Psoas muscle (tissue), 8 donors: ENCODE results near the gene AQP12A. TPM values are rescaled to one million over a fixed set of nuclear protein-coding genes. Genes with fewer than 3 reads are reported as not detected.

Source experiments
- ATAC-seq, 4 donors: fragments of 200-7000 bp; cut with Tn5 transposase; one replicate each; pipeline ENCODE4 v1.9.1; 2020; ENCODE audit warnings: moderate library complexity in 3 of 4, mild to moderate bottlenecking in 2 of 4
- DNase-seq, 2 donors: peaks; one replicate each; pipeline ENCODE4 v3.0.0-alpha.2; 2020
- H3K27ac ChIP-seq: fragments of 200-600 bp; one replicate; pipeline ENCODE4 v1.8.0; 2022
- H3K27me3 ChIP-seq, 3 donors: fragments of 200-600 bp in 1 of 3; one replicate each; pipeline versions ENCODE4 v1.6.1 to v1.8.0; 2013 to 2022; ENCODE audit warnings: low read length in 2 of 3, mild to moderate bottlenecking in 2 of 3, moderate library complexity in 1 of 3; ENCODE audit not compliant: insufficient read depth in 3 of 3
- H3K36me3 ChIP-seq, 2 donors: fragments of 200-600 bp in 1 of 2; one replicate each; pipeline versions ENCODE4 v1.6.1 to v1.8.0; 2013 to 2022; ENCODE audit warnings: low read depth in 1 of 2, mild to moderate bottlenecking in 1 of 2, moderate library complexity in 1 of 2; ENCODE audit not compliant: insufficient read depth in 1 of 2
- H3K4me1 ChIP-seq: fragments of 200-600 bp; one replicate; pipeline ENCODE4 v1.8.0; 2022
- H3K4me3 ChIP-seq: fragments of 200-600 bp; one replicate; pipeline ENCODE4 v1.8.0; 2022; ENCODE audit warnings: mild to moderate bottlenecking
- H3K9me3 ChIP-seq: fragments of 200-600 bp; one replicate; pipeline ENCODE4 v1.8.0; 2022
- WGBS, 3 donors: extraction: QIAGEN DNeasy Blood & Tissue Kit; methylation state at CpG; one replicate each; pipeline versions ENCODE4 v1.1.6 to v1.1.7; 2013; 5-methylcytosine and 5-hydroxymethylcytosine counted together
- intact Hi-C, 2 donors: fragments of 100-400 bp; cut with DNase I; formaldehyde crosslinking; loops; one replicate each; pipeline versions ENCODE4 v1.11.0 to v1.14.2; 2022
- polyA plus RNA-seq, 3 donors: library from polyadenylated mRNA; stranded (reverse); fragments of 200-250 nt; gene quantifications; one replicate each; pipeline ENCODE4 v1.2.3, GENCODE V29; 2013
- total RNA-seq, 4 donors: library from RNA; stranded (reverse); fragmentation: NEBNext Ultra II Directional in 2 of 4; extraction: Animal tissue kit (Norgen Biotek cat#: 25700) in 2 of 4; gene quantifications; one replicate each; pipeline versions ENCODE4 v1.2.1 to v1.2.4, GENCODE V29; 2021 to 2023
- TF ChIP-seq, protein P1 (sequence below): fragments of 200-600 bp; IDR thresholded peaks from one replicate; pipeline ENCODE4 v1.8.0; 2022; ENCODE audit warnings: antibody characterized with exemption
- donor health status: healthy with polysubstance abuse.
- donor health status: DM: no; HTN: no; CAD: no; lungs with moderate emphysema.
- donor health status: Bipolar disorder and iron deficiency.
- donor health status: healthy.
- donor health status: DM: yes; HTN: yes; CAD: no.
- donor health status: DM: no; HTN: no; CAD: no.
- donor health status: DM: no; HTN: no; CAD: no.
- donor health status: DM: yes; HTN: yes; CAD: no.

Gene AQP12A
- total and polyA plus RNA-seq, 7 donors: not detected

DNA sequence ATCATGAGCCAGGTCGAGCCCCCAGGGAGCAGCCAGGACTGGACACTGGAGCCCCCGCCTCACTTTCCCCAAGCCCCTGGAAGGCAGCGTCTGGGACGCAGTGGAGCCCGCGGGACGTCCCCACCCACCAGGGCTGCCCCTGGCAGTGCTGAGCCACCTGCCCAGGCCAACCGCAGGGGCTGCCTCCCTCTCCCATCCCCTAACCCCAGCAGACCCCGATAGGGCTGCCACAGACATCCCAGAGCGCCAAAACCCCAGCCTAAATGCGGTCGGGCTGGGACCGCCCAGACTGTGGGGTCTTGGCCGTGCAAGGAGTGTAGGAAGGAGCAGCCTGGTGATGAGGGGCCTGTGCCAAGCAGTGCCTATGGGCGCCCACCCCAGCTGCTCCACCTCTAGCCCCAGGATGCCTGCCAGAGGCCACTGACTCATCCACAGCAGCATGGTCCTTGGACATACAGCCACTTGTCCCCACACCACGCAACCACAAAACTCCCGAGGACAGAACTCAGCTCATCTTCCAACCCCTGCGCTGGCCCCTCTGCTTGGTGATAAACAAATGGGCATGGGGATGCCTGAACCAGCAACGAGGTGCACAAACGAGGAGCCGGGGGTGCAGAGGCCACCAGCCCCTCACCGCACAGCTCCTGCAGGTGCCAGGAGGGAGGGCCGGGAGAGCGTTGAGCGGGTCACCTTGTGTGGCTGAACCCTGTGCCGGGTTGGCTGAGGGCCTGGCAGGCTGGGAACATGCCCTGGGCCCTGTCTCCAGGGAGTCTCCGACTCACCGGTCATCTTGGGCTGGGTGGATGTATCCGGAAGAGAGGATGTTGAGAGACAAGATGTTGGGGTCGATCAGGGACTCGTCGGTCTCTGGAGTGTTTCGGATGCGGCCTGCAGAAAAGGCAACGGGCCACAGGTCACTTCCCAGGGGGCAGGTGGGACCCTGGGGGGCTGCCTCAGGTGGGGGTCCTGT lies 44.9 kb downstream of the AQP12A start:
- H3K4me3 ChIP-seq: no peak overlapping the region
- H3K27ac ChIP-seq: no peak overlapping the region
- 82 to 84% (median 83%) methylated on average over 34 to 35 of the region's 35 CpGs for WGBS, 3 donors
- DNase-seq (no peak), ATAC-seq (no peak)
- no peaks in the 10 kb centered on the region for H3K9me3 ChIP-seq
- intact Hi-C loops: no loop called here
- H3K4me1 ChIP-seq: no peaks in the 10 kb centered on the region
- TF ChIP-seq, protein P1, sequence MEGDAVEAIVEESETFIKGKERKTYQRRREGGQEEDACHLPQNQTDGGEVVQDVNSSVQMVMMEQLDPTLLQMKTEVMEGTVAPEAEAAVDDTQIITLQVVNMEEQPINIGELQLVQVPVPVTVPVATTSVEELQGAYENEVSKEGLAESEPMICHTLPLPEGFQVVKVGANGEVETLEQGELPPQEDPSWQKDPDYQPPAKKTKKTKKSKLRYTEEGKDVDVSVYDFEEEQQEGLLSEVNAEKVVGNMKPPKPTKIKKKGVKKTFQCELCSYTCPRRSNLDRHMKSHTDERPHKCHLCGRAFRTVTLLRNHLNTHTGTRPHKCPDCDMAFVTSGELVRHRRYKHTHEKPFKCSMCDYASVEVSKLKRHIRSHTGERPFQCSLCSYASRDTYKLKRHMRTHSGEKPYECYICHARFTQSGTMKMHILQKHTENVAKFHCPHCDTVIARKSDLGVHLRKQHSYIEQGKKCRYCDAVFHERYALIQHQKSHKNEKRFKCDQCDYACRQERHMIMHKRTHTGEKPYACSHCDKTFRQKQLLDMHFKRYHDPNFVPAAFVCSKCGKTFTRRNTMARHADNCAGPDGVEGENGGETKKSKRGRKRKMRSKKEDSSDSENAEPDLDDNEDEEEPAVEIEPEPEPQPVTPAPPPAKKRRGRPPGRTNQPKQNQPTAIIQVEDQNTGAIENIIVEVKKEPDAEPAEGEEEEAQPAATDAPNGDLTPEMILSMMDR: no peak
- H3K27me3 ChIP-seq: peaks cover 0 to 2% (median under 1%) of the 10 kb centered on the region in 3 donors
- no peaks in the 10 kb centered on the region for H3K36me3 ChIP-seq

DNA sequence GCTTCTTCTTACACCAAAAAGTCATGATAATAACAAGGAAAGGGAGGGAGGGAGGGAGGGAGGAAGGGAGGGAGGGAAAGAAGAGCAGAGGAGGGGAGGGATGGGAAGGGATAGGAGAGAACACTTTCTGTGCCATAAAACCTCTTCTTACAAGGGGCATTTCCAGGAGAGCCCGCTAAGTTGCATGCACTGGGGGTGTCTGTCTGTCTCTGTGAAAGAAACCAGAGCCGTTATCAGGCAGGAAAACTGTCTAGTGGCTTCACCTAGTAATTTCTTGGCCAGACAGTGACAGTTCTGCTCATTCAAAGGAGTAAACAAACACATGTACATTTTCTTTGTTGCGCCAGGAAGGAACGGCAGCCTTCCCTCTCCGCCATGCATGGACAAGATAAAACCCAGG lies 45.8 kb downstream of the AQP12A start:
- no peak for ATAC-seq
- H3K27me3 ChIP-seq: peaks cover 0 to 2% (median 0%) of the 10 kb centered on the region in 3 donors
- WGBS, 3 donors: 66 to 72% (median 68%) methylated on average over 5 of the region's 5 CpGs

DNA sequence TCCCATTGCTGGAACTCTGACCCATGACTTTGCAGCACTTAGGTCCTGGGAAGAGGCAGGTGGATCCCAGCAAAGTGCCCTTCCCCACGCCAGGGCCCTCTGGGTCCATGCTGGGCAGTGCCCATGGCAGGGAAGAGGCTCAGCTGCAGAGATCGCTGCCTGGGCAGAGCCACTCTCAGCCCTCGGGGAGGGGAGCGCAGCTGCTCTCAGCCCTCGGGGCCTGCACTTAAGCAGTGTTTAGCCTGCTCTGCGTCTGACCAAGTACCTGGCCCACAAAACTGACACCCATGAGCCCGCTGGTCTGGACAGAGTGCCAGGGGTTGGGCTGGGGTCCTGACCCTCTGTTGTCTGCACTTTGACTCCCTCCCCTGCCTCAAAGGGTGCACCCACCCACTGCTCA lies 46.3 kb downstream of the AQP12A start:
- Histone ChIP-seq H3K4me3 (no peak overlapping the region), H3K27ac (no peak overlapping the region), H3K27me3 (peaks cover 0 to 2% (median 0%) of the 10 kb centered on the region in 3 donors), H3K9me3 (no peaks in the 10 kb centered on the region), H3K4me1 (no peaks in the 10 kb centered on the region), H3K36me3 (no peaks in the 10 kb centered on the region)
- no peak for ATAC-seq
- no peak for DNase-seq
- 69 to 76% (median 70%) methylated on average over 5 to 7 of the region's 7 CpGs for WGBS, 3 donors
- TF ChIP-seq, protein P1: no peak
- intact Hi-C loops: no loop called here

More for the DNA sequence above, 45.8 kb downstream of the AQP12A start:
- H3K36me3 ChIP-seq: no peaks in the 10 kb centered on the region
- no peaks in the 10 kb centered on the region for H3K4me1 ChIP-seq
- no peak for DNase-seq
- no peak overlapping the region for H3K27ac ChIP-seq
- no peak overlapping the region for H3K4me3 ChIP-seq
- no peaks in the 10 kb centered on the region for H3K9me3 ChIP-seq
- intact Hi-C loops: no loop called here
- TF ChIP-seq, protein P1: no peak

DNA sequence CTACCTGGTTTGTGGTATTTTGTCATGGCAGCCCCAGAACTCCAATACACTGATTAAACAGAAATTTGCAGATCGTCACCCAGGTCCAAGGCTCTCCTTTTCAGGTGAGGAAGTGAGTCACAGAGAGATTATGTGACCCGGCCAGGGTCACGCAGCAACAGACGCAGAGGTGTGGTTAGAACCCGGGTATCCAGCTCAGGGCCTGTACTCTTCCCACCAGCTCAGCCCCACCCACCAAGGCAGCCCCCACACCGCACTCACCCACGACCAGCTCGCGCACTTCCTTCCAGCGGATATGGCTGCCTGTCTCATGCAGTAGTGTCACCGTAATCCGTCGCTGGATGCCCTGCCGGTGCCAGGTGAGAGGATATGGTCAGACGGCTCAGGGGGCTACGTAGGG lies 48.1 kb downstream of the AQP12A start:
- DNase-seq (no peak), ATAC-seq (no peak)
- intact Hi-C loops: no loop called here
- H3K27me3 ChIP-seq: peaks cover 0 to 2% (median 0%) of the 10 kb centered on the region in 3 donors
- no peak overlapping the region for H3K27ac ChIP-seq
- TF ChIP-seq, protein P1: no peak
- no peaks in the 10 kb centered on the region for H3K9me3 ChIP-seq
- WGBS, 3 donors: 80 to 88% (median 81%) methylated on average over 16 of the region's 16 CpGs
- H3K36me3 ChIP-seq: no peaks in the 10 kb centered on the region
- H3K4me1 ChIP-seq: no peaks in the 10 kb centered on the region
- H3K4me3 ChIP-seq: no peak overlapping the region
